ENCODE results near the gene PRDM16. TPM values are rescaled to one million over a fixed set of nuclear protein-coding genes. Genes with fewer than 3 reads are reported as not detected.

PRDM16 gene
- total and polyA plus RNA-seq, 2 of the 4 experiments (the other 2 are of a cell fraction): 0.02 TPM; not detected in 1

DNA sequence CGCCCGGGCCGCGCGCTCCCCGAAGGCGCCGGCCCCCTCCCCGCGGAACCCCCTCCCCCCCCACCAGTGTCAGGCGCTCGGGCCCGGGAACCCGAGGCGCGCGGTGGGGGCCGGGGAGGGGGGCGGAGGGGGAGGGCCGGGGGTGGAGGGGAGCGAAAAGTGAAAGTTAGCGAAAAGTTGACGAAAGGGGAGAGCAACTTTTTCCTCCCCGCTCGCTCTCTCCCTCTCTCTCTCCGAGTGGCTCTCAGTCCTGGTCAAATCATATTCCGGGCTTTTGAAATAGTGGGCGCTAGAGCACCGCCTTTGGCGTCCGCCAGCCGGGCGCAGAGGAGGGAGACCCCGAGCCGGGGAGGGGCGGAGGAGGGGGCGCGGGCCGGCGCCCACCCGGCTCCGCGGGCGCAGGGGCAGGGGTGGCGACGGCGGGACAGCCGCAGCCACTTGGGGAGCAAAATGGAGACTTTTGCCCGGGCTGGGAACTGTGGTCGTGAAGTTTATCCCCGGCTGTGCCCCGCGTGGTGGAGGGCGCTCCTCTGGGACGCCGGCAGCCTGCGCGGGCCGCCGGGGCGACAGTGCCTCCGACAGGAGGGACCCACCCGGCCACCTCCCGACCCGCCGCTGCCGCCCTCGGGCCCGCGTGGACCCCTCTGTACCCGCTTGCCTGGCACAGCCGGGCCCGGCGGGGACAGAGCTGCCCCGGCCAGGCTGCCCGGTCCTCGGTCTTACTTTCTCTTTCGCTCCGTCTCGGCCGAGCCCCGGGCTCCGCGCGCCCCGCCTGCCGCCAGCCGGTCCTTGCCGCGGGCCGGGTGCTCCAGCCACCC is 697 bp downstream of the PRDM16 start:
- Histone ChIP-seq H3K14ac (replicated peaks; ENCODE audit: low read depth, low read length) (no peak overlapping the region), H2BK15ac (ENCODE audit: low read depth, low read length) (no peak overlapping the region), H2BK20ac (ENCODE audit: low read depth, low read length) (no peak overlapping the region), H2AK9ac (replicated peaks; ENCODE audit: low read depth, low read length, poor library complexity) (no peak overlapping the region), H2BK5ac (ENCODE audit: low read depth, low read length, poor library complexity, severe bottlenecking) (no peak overlapping the region), H3K36me3 (ENCODE audit: control insufficient read depth, insufficient read depth, low read length) (no peaks in the 10 kb centered on the region), H3K4me1 (ENCODE audit: control insufficient read depth, insufficient read depth, low read length) (peaks cover 2% of the 10 kb centered on the region; the same call in 1 of the 2 replicates), H2AK5ac (ENCODE audit: low read depth, low read length) (no peak overlapping the region), H3K18ac (ENCODE audit: low read depth, low read length) (no peak overlapping the region), H4K91ac (ENCODE audit: insufficient read depth, low read depth, low read length) (no peak overlapping the region), H3K4me3 (ENCODE audit: insufficient read depth, low read depth, low read length) (peak overlapping the region; percentile 48), H4K5ac (ENCODE audit: low read depth, low read length) (no peak overlapping the region), H3K9me3 (ENCODE audit: control insufficient read depth, insufficient read depth, low read length) (no peaks in the 10 kb centered on the region), H4K20me1 (ENCODE audit: insufficient read depth, low read length) (no peaks in the 10 kb centered on the region), H3K56ac (ENCODE audit: extremely low read depth, insufficient read depth, low read length) (no peak overlapping the region), H3K23ac (ENCODE audit: low read depth, low read length) (no peak overlapping the region), H3K27me3 (ENCODE audit: control insufficient read depth, insufficient read depth, low read length) (peaks cover 77% of the 10 kb centered on the region), H3K4ac (ENCODE audit: low read depth, low read length) (no peak overlapping the region), H2AFZ (replicated peaks; ENCODE audit: low read length, poor library complexity) (peak overlapping the region; percentile 72), H3K27ac (ENCODE audit: insufficient read depth, low read length) (no peak overlapping the region), H3K9me1 (ENCODE audit: insufficient read depth, low read length) (no peaks in the 10 kb centered on the region), H4K8ac (ENCODE audit: low read depth in 2 of 2, low read length in 2 of 2) (no peak overlapping the region), H3K4me2 (ENCODE audit: low read depth, low read length) (no peak overlapping the region; the same call in 1 of the 2 replicates), H3K9ac (ENCODE audit: low read depth, low read length) (no peak overlapping the region), H2BK120ac (ENCODE audit: low read depth, low read length) (no peak overlapping the region), H3K79me1 (ENCODE audit: low read depth in 1 of 2, low read length in 2 of 2) (no peaks in the 10 kb centered on the region)
- WGBS, 2 experiments (ENCODE audit: extremely low coverage in 2 of 2, insufficient read length in 1 of 2): 1% methylated on average over 19 of the region's 91 CpGs; no CpG with 5 or more reads in 1 of the 2 experiments
- TF ChIP-seq, protein P1, sequence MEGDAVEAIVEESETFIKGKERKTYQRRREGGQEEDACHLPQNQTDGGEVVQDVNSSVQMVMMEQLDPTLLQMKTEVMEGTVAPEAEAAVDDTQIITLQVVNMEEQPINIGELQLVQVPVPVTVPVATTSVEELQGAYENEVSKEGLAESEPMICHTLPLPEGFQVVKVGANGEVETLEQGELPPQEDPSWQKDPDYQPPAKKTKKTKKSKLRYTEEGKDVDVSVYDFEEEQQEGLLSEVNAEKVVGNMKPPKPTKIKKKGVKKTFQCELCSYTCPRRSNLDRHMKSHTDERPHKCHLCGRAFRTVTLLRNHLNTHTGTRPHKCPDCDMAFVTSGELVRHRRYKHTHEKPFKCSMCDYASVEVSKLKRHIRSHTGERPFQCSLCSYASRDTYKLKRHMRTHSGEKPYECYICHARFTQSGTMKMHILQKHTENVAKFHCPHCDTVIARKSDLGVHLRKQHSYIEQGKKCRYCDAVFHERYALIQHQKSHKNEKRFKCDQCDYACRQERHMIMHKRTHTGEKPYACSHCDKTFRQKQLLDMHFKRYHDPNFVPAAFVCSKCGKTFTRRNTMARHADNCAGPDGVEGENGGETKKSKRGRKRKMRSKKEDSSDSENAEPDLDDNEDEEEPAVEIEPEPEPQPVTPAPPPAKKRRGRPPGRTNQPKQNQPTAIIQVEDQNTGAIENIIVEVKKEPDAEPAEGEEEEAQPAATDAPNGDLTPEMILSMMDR (conservative IDR thresholded peaks at IDR 0.05; ENCODE audit: low read depth, low read length): peak; percentile 41
- TF ChIP-seq RAD21 (IDR thresholded peaks at IDR 0.05; ENCODE audit: low read length): peak; percentile 30
- no peak for TF ChIP-seq MAFK (IDR thresholded peaks at IDR 0.05; ENCODE audit: low read depth, low read length)
- no peak for TF ChIP-seq RCOR1 (IDR thresholded peaks at IDR 0.05; ENCODE audit: insufficient replicate concordance, low read length)
- peak; percentile 29; the same call in 1 of the 2 replicates for TF ChIP-seq MAZ (IDR thresholded peaks at IDR 0.05; ENCODE audit: borderline replicate concordance, low read depth, low read length)
- CTCF ChIA-PET: no interaction called here
- intact Hi-C loops (cut with micrococcal nuclease) (loop anchor here (1.0 to 10.0 kb wide), 3 partner anchors 245 to 657 kb away; partner anchors contain the start of gene PEX10), in situ Hi-C loops (cut with MboI; ENCODE audit: low sequenced_read_pairs) (loop anchor here (25.0 kb wide), 1 partner anchor 632 kb away; no protein-coding TSS in a partner anchor), dilution Hi-C loops (cut with HindIII; ENCODE audit: low sequenced_read_pairs, unreplicated experiment) (no loop called here)
- peak; percentile 19 for DNase-seq
- POLR2A ChIA-PET (ENCODE audit: unreplicated experiment): no interaction called here
- no TSS peak for BruUV-seq (replicated peaks)
- peak; percentile 77 for ATAC-seq (ENCODE audit: low read depth)
